ENCODE results near the gene PLXNB1.

DNA sequence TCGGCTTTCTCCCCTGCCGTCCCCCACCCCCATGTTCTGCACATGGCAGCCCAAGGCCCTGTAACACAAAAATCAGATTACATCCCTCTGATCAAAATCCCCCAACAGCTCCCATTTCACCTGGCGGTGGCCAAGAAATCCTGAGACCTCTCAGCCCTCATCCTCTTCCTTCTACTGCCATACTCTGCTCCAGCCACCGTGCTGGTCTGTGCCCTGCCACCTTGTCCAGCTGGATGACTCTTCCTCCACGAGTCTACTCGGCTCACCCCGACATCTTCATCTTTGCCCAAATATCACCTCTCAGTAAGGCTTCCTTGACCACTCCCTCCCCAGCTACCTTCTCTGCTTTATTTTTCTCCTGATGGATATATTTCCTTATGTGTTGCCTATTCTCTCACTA is 7.0 kb upstream of the PLXNB1 start:
- no peak for TF ChIP-seq POLR2A (IDR thresholded peaks at IDR 0.05; ENCODE audit: extremely low read depth, insufficient read length)
- TF ChIP-seq, protein P1, sequence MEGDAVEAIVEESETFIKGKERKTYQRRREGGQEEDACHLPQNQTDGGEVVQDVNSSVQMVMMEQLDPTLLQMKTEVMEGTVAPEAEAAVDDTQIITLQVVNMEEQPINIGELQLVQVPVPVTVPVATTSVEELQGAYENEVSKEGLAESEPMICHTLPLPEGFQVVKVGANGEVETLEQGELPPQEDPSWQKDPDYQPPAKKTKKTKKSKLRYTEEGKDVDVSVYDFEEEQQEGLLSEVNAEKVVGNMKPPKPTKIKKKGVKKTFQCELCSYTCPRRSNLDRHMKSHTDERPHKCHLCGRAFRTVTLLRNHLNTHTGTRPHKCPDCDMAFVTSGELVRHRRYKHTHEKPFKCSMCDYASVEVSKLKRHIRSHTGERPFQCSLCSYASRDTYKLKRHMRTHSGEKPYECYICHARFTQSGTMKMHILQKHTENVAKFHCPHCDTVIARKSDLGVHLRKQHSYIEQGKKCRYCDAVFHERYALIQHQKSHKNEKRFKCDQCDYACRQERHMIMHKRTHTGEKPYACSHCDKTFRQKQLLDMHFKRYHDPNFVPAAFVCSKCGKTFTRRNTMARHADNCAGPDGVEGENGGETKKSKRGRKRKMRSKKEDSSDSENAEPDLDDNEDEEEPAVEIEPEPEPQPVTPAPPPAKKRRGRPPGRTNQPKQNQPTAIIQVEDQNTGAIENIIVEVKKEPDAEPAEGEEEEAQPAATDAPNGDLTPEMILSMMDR (IDR thresholded peaks at IDR 0.05; ENCODE audit: low read depth, low read length) = no peak
- TF ChIP-seq, protein P2, sequence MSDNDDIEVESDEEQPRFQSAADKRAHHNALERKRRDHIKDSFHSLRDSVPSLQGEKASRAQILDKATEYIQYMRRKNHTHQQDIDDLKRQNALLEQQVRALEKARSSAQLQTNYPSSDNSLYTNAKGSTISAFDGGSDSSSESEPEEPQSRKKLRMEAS (IDR thresholded peaks at IDR 0.05; ENCODE audit: low read depth, low read length) = no peak
